ENCODE results near the gene DHRSX.

Gene DHRSX

GRCh38 chrX:2479420-2479780 is 21.4 kb downstream of the DHRSX start:
- Histone ChIP-seq H3K9me3 (ENCODE audit: control insufficient read depth, insufficient read depth, low read depth, low read length) (no peaks in the 10 kb centered on the region), H3K4me1 (ENCODE audit: control insufficient read depth, insufficient read depth, low read length) (no peaks in the 10 kb centered on the region), H3K27ac (ENCODE audit: extremely low read depth, low read depth, low read length) (no peak overlapping the region), H3K4me3 (ENCODE audit: low read depth, low read length) (no peak overlapping the region), H3K36me3 (ENCODE audit: control insufficient read depth in 2 of 2, insufficient read depth in 1 of 2, low read length in 2 of 2) (peaks cover 0 to 6% of the 10 kb centered on the region in 2 experiments; a peak in 1 of 3 replicates)
- POLR2A ChIA-PET: no interaction called here
- no peak for TF ChIP-seq ZNF404 (tag by site-specific recombination; IDR thresholded peaks at IDR 0.05)
- no peak for TF ChIP-seq ZNF571 (tag by site-specific recombination; IDR thresholded peaks at IDR 0.05)
- TF ChIP-seq OVOL3 (tag by site-specific recombination; IDR thresholded peaks at IDR 0.05): no peak
- TF ChIP-seq ZNF23 (tag by site-specific recombination; IDR thresholded peaks at IDR 0.05; ENCODE audit: borderline replicate concordance): no peak
- no peak for TF ChIP-seq ZBTB11 (tag by site-specific recombination; conservative IDR thresholded peaks at IDR 0.05; ENCODE audit: low read depth)
- TF ChIP-seq ZNF223 (tag by site-specific recombination; IDR thresholded peaks at IDR 0.05): no peak
- no peak for TF ChIP-seq YY1 (tag by site-specific recombination; IDR thresholded peaks at IDR 0.05)
- TF ChIP-seq ZNF658 (tag by site-specific recombination; IDR thresholded peaks at IDR 0.05): no peak
- TF ChIP-seq ZNF114 (tag by site-specific recombination; IDR thresholded peaks at IDR 0.05): no peak
- no peak for TF ChIP-seq ZNF626 (tag by site-specific recombination; IDR thresholded peaks at IDR 0.05)
- no peak for TF ChIP-seq ZNF701 (tag by site-specific recombination; IDR thresholded peaks at IDR 0.05)
- no peak for TF ChIP-seq ZNF48 (tag by site-specific recombination; IDR thresholded peaks at IDR 0.05)
- TF ChIP-seq ZNF148 (tag by site-specific recombination; IDR thresholded peaks at IDR 0.05; ENCODE audit: borderline replicate concordance): no peak
- CTCF ChIA-PET: no interaction called here

GRCh38 chrX:2478546-2479419 is 22.0 kb downstream of the DHRSX start:
- peaks cover 0 to 3% of the 10 kb centered on the region in 2 experiments; a peak in 1 of 3 replicates for H3K36me3 ChIP-seq (ENCODE audit: control insufficient read depth in 2 of 2, insufficient read depth in 1 of 2, low read length in 2 of 2)
- no peak overlapping the region for H3K27ac ChIP-seq (ENCODE audit: extremely low read depth, low read depth, low read length)
- H3K4me3 ChIP-seq (ENCODE audit: low read depth, low read length): no peak overlapping the region
- ChIA-PET POLR2A (no interaction called here), CTCF (no interaction called here)
- no peaks in the 10 kb centered on the region for H3K4me1 ChIP-seq (ENCODE audit: control insufficient read depth, insufficient read depth, low read length)
- H3K9me3 ChIP-seq (ENCODE audit: control insufficient read depth, insufficient read depth, low read depth, low read length): no peaks in the 10 kb centered on the region
- TF ChIP-seq PRDM2 (tag by site-specific recombination; IDR thresholded peaks at IDR 0.05; ENCODE audit: borderline replicate concordance) (no peak), ZBTB48 (tag by site-specific recombination; IDR thresholded peaks at IDR 0.05) (peak; percentile 98), ZNF513 (tag by site-specific recombination; IDR thresholded peaks at IDR 0.05) (no peak), HIC1 (tag by site-specific recombination; IDR thresholded peaks at IDR 0.05) (no peak)

Data from HEK293 (cell line).